NB4 (cell line): ENCODE measurements around the gene SYTL2.

Source experiments
- CTCF ChIP-seq: IDR thresholded peaks from one replicate; pipeline ENCODE4 v1.5.1; 2012; ENCODE audit warnings: low read depth, low read length
- MAX ChIP-seq: IDR thresholded peaks from 2 replicates; pipeline ENCODE4 v1.6.1; 2011; ENCODE audit warnings: low read depth, low read length
- MYC ChIP-seq: IDR thresholded peaks from 2 replicates; pipeline ENCODE4 v1.6.1; 2011; ENCODE audit warnings: low read depth, low read length
- POLR2A ChIP-seq: IDR thresholded peaks from 2 replicates; pipeline ENCODE4 v1.6.1; 2011; ENCODE audit warnings: mild to moderate bottlenecking; ENCODE audit not compliant: insufficient read length; ENCODE audit errors: extremely low read depth

GRCh38 chr11:85661972-85662664 lies 148.8 kb downstream of the SYTL2 start:
- no peak for TF ChIP-seq CTCF
- TF ChIP-seq MAX = no peak
- no peak for TF ChIP-seq POLR2A
- no peak for TF ChIP-seq MYC
